ENCODE data around the gene WWP2.

- TF ChIP-seq REST (IDR thresholded peaks at IDR 0.05; ENCODE audit: insufficient read depth in 1 of 2, low read depth in 2 of 2, low read length in 2 of 2) (no peak), POLR2AphosphoS5 (IDR thresholded peaks at IDR 0.05; ENCODE audit: low read depth, low read length) (no peak), TAF1 (IDR thresholded peaks at IDR 0.05; ENCODE audit: borderline replicate concordance, insufficient read depth, low read length) (no peak), FOXP2 (optimal IDR thresholded peaks at IDR 0.05; ENCODE audit: borderline replicate concordance, extremely low read depth, extremely low read length, insufficient read depth) (no peak), SIN3A (IDR thresholded peaks at IDR 0.05; ENCODE audit: borderline replicate concordance, insufficient read depth, low read length) (no peak)
These were observed 5.5 kb downstream of the WWP2 start for GRCh38 chr16:69767459-69768229.

All from PFSK-1 (cell line).